ENCODE measurements around the gene FBRSL1. TPM values are rescaled to one million over a fixed set of nuclear protein-coding genes. Genes with fewer than 3 reads are reported as not detected.

FBRSL1 gene
- total RNA-seq, 4 donors from 2014 or later, result 14.4 to 28.1 (median 18.5) TPM

DNA sequence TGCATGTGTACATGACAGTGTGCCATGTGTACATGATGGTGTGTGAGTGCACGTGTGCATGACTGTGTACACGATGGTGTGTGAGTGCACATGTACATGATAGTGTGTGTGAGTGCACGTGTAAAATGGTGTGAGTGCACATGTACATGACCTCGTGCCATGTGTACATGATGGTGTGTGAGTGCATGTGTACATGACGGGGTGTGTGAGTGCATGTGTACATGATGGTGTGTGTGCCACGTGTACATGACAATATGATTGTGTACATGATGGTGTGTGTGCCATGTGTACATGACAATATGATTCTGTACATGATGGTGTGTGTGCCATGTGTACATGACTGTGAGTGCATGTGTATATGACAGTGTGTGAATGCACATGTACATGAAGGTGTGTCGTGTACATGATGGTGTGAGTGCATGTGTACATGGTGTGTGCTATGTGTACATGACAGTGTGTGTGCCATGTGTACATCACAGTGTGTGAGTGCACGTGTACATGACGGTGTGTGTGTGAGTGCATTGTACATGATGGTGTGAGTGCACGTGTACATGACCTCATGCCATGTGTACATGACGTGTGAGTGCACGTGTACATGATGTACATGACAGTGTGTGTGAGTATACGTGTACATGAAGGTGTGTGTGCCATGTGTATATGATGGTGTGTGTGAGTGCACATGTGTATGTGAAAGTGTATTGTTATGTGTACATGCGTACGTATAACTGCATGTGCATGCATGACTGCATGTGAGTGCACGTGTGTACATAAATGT lies 46.3 kb downstream of the FBRSL1 start:
- H3K27ac ChIP-seq (replicated peaks in 1 of 4), result no peak overlapping the region
- intact Hi-C loops (cut with DNase I), result no loop called here
- no peak overlapping the region for H3K4me3 ChIP-seq
- no peaks in the 10 kb centered on the region for H3K27me3 ChIP-seq
- H3K36me3 ChIP-seq, result peaks cover 0 to 26% (median 7%) of the 10 kb centered on the region in 4 donors
- H3K9me3 ChIP-seq, result no peaks in the 10 kb centered on the region
- DNase-seq (ENCODE audit: extremely low spot score), result no peak
- TF ChIP-seq EP300 (IDR thresholded peaks at IDR 0.05), result no peak
- peaks cover 0 to 8% (median 0%) of the 10 kb centered on the region in 4 donors for H3K4me1 ChIP-seq
- WGBS, result 94% methylated on average over 16 of the region's 16 CpGs

DNA sequence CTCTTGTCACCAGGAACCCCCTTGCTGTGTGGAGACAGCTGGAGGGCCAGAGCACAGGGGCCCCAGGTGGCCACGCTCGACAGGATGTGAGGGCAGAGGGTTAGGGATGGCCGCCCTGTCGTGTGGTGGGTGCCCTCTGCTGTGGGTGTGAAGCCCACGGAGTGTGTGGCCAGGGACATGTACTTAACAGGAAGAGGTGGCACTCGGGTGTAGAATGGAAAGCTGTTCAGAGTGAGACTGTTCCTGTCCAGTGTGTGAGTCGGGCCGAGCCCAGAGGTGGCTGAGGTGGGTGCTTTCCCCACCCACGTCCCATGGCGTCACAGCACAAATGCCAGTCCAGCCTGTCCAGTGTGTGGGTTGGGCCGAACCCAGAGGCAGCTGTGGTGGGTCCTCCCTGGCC lies 47.1 kb downstream of the FBRSL1 start:
- intact Hi-C loops (cut with DNase I), result no loop called here
- peaks cover 0 to 32% (median 8%) of the 10 kb centered on the region in 4 donors for H3K36me3 ChIP-seq
- H3K27me3 ChIP-seq, result no peaks in the 10 kb centered on the region
- no peaks in the 10 kb centered on the region for H3K9me3 ChIP-seq
- TF ChIP-seq POLR2AphosphoS5 (IDR thresholded peaks at IDR 0.05) (no peak), EP300 (IDR thresholded peaks at IDR 0.05) (no peak), POLR2A (IDR thresholded peaks at IDR 0.05; ENCODE audit: low read depth) (no peak)
- no peak overlapping the region for H3K27ac ChIP-seq (replicated peaks in 1 of 4)
- 89% methylated on average over 11 of the region's 11 CpGs for WGBS
- no peak overlapping the region for H3K4me3 ChIP-seq
- no peak for DNase-seq (ENCODE audit: extremely low spot score)
- H3K4me1 ChIP-seq, result peaks cover 0 to 8% (median 0%) of the 10 kb centered on the region in 4 donors

DNA sequence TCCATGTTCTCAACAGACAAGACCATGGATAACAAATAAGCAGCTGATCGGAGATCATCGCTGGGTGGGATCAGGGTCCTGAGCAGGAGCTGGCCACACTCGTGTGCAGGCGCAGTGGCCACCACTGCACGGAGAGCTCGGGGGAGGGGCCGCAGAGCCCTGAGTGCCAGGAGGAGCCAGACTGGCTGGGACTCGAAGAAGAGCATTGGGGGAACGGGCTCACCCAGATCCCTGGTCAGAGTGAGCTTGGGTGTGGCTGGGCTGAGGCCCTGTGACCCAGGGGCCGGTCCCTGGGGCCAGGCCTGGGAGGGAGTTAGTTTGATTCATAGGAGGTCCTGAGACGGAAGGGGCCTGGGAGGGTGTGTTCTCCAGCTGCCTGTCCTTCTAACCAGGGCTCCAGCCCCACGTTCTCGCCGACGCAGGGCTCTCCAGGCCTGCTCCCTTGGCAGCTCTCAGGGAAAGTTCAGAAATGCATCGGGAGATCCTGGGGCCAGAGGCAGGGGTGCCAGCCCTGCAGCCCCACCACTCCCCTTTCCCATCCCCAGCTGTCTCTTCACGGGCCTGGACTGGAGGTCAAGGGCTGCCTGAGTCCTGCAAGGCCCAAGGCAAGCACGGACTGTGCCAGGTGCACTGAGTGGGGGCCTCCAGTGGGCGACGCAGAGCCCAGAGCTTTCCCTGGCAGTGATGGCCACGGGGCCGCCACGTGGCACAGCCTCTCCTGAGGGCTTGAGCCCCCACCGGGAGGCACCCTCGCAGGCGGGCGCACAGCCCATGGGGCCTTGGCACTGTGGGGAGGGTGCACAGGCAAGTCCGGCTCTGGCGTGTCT lies 48.1 kb downstream of the FBRSL1 start:
- intact Hi-C loops (cut with DNase I), result no loop called here
- H3K9me3 ChIP-seq, result no peaks in the 10 kb centered on the region
- H3K4me1 ChIP-seq, result peaks cover 0 to 8% (median 0%) of the 10 kb centered on the region in 4 donors
- DNase-seq (ENCODE audit: extremely low spot score), result no peak
- no peaks in the 10 kb centered on the region for H3K27me3 ChIP-seq
- H3K36me3 ChIP-seq, result peaks cover 0 to 28% (median 5%) of the 10 kb centered on the region in 4 donors
- WGBS, result 82% methylated on average over 17 of the region's 29 CpGs
- H3K27ac ChIP-seq (replicated peaks in 1 of 4), result no peak overlapping the region
- TF ChIP-seq, protein P1, sequence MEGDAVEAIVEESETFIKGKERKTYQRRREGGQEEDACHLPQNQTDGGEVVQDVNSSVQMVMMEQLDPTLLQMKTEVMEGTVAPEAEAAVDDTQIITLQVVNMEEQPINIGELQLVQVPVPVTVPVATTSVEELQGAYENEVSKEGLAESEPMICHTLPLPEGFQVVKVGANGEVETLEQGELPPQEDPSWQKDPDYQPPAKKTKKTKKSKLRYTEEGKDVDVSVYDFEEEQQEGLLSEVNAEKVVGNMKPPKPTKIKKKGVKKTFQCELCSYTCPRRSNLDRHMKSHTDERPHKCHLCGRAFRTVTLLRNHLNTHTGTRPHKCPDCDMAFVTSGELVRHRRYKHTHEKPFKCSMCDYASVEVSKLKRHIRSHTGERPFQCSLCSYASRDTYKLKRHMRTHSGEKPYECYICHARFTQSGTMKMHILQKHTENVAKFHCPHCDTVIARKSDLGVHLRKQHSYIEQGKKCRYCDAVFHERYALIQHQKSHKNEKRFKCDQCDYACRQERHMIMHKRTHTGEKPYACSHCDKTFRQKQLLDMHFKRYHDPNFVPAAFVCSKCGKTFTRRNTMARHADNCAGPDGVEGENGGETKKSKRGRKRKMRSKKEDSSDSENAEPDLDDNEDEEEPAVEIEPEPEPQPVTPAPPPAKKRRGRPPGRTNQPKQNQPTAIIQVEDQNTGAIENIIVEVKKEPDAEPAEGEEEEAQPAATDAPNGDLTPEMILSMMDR (IDR thresholded peaks at IDR 0.05), result no peak
- TF ChIP-seq POLR2AphosphoS5 (IDR thresholded peaks at IDR 0.05) (no peak), EP300 (IDR thresholded peaks at IDR 0.05) (no peak), POLR2A (IDR thresholded peaks at IDR 0.05; ENCODE audit: low read depth) (no peak)
- H3K4me3 ChIP-seq, result no peak overlapping the region

DNA sequence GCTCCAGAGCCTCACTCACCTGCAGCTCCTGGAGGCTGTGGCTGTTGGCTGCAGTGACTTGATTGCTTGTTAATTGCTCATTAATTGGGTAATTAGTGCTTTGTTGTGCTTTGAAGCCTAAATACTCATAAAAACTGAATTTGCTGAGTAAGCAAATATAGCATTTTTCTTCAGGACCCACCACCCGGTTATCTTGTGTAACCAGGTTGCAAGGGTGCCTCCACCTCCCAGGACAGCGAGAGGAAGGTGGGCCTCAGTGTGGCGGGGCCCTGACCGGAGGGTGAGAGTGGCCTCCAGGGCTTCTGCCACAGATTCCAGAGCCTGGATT lies 48.7 kb downstream of the FBRSL1 start:
- DNase-seq (ENCODE audit: extremely low spot score), result no peak
- Histone ChIP-seq H3K9me3 (no peaks in the 10 kb centered on the region), H3K27ac (replicated peaks in 1 of 4) (no peak overlapping the region), H3K27me3 (no peaks in the 10 kb centered on the region), H3K4me3 (no peak overlapping the region), H3K36me3 (peaks cover 0 to 31% (median 11%) of the 10 kb centered on the region in 4 donors), H3K4me1 (peaks cover 0 to 8% (median 0%) of the 10 kb centered on the region in 4 donors)
- TF ChIP-seq, protein P1 (IDR thresholded peaks at IDR 0.05), result no peak
- TF ChIP-seq POLR2AphosphoS5 (IDR thresholded peaks at IDR 0.05), result no peak
- no peak for TF ChIP-seq EP300 (IDR thresholded peaks at IDR 0.05)
- TF ChIP-seq POLR2A (IDR thresholded peaks at IDR 0.05; ENCODE audit: low read depth), result no peak
- WGBS, result 93% methylated on average over 3 of the region's 4 CpGs
- intact Hi-C loops (cut with DNase I), result no loop called here

DNA sequence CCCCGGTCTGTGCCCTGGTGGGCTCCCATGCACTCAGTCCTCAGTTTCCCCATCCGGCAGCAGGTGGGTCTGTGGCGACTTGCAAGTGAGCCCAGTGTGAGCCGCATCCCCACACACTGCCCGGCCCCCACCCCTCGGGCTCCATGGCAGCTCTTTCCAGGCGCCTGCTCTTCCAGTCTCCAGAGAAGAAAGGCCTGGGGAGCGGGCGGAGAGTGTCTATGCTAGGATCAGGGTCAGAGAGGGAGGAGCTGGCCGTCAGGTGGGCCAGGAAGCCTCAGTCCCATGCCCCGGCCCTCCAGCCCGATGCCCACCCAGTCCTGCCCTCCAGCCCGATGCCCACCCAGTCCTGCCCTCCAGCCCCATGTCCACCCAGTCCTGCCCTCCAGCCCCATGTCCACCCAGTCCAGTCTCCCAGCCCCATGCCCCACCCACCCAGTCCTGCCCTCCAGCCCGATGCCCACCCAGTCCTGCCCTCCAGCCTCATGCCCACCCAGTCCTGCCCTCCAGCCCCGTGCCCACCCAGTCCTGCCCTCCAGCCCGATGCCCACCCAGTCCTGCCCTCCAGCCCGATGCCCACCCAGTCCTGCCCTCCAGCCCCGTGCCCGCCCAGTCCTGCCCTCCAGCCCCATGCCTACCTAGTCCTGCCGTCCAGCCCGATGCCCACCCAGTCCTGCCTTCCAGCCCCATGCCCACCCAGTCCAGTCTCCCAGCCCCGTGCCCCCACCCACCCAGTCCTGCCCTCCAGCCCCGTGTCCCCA lies 49.2 kb downstream of the FBRSL1 start:
- DNase-seq (ENCODE audit: extremely low spot score), result no peak
- peaks cover 0 to 8% (median 0%) of the 10 kb centered on the region in 4 donors for H3K4me1 ChIP-seq
- H3K27me3 ChIP-seq, result no peaks in the 10 kb centered on the region
- intact Hi-C loops (cut with DNase I), result no loop called here
- no peak overlapping the region for H3K27ac ChIP-seq (replicated peaks in 1 of 4)
- no peak overlapping the region for H3K4me3 ChIP-seq
- 92% methylated on average over 17 of the region's 23 CpGs for WGBS
- TF ChIP-seq, protein P1 (IDR thresholded peaks at IDR 0.05), result no peak
- TF ChIP-seq POLR2AphosphoS5 (IDR thresholded peaks at IDR 0.05) (no peak), POLR2A (IDR thresholded peaks at IDR 0.05; ENCODE audit: low read depth) (no peak), EP300 (IDR thresholded peaks at IDR 0.05) (no peak)
- H3K9me3 ChIP-seq, result no peaks in the 10 kb centered on the region
- peaks cover 0 to 30% (median 14%) of the 10 kb centered on the region in 4 donors for H3K36me3 ChIP-seq

Measured in esophagus muscularis mucosa (tissue), 4 donors.